Natural killer cell (primary cell): ENCODE results near the gene RHEX. TPM values are rescaled to one million over a fixed set of nuclear protein-coding genes. Genes with fewer than 3 reads are reported as not detected.

Experiments
- ATAC-seq, 3 donors: fragments of 150-1000 bp in 2 of 3; fragments of 200-7000 bp in 1 of 3; cut with Tn5 transposase; 1 replicate in 1 of 3; 2 replicates in 2 of 3; pipeline ENCODE4 v1.10.0; 2021; ENCODE audit warnings: mild to moderate bottlenecking in 2 of 3, moderate library complexity in 2 of 3
- DNase-seq, 2 donors: peaks; one replicate each; pipeline versions ENCODE4 v3.0.0 to v3.0.0-alpha.2; 2013 to 2021; ENCODE audit warnings: mixed read lengths in 1 of 2
- H3K27ac ChIP-seq: one replicate; pipeline ENCODE4 v1.5.1; 2013; ENCODE audit warnings: mild to moderate bottlenecking, low read length
- H3K27me3 ChIP-seq: one replicate; pipeline ENCODE4 v1.6.1; 2013; ENCODE audit warnings: low read length; ENCODE audit not compliant: control insufficient read depth, insufficient read depth
- H3K36me3 ChIP-seq: one replicate; pipeline ENCODE4 v1.6.1; 2013; ENCODE audit warnings: low read length; ENCODE audit not compliant: control insufficient read depth, insufficient read depth
- H3K4me1 ChIP-seq: one replicate; pipeline ENCODE4 v1.6.1; 2013; ENCODE audit warnings: low read length; ENCODE audit not compliant: control insufficient read depth, insufficient read depth
- H3K4me3 ChIP-seq: one replicate; pipeline ENCODE4 v1.5.1; 2013; ENCODE audit warnings: low read length
- H3K9me3 ChIP-seq: one replicate; pipeline ENCODE4 v1.6.1; 2013; ENCODE audit warnings: low read length; ENCODE audit not compliant: control insufficient read depth, insufficient read depth
- H3K27ac Mint-ChIP-seq, 2 donors: one replicate each; pipeline ENCODE4 v1.8.0; 2022; ENCODE audit warnings: mild to moderate bottlenecking in 2 of 2, mixed read lengths in 2 of 2, moderate library complexity in 1 of 2
- H3K27me3 Mint-ChIP-seq, 2 donors: one replicate each; pipeline ENCODE4 v1.8.0; 2022; ENCODE audit warnings: low read depth in 2 of 2, mixed read lengths in 2 of 2
- H3K36me3 Mint-ChIP-seq: one replicate; pipeline ENCODE4 v1.8.0; 2022; ENCODE audit warnings: mixed read lengths
- H3K4me1 Mint-ChIP-seq, 2 donors: one replicate each; pipeline ENCODE4 v1.8.0; 2022; ENCODE audit warnings: mixed read lengths in 2 of 2
- H3K4me3 Mint-ChIP-seq: one replicate; pipeline ENCODE4 v1.8.0; 2022; ENCODE audit warnings: mild to moderate bottlenecking, moderate library complexity, mixed read lengths
- H3K9me3 Mint-ChIP-seq, 2 donors: one replicate each; pipeline ENCODE4 v1.8.0; 2022; ENCODE audit warnings: mixed read lengths in 2 of 2
- CTCF ChIP-seq: fragments of 200-600 bp; IDR thresholded peaks from one replicate; pipeline ENCODE4 v1.8.0; 2022; ENCODE audit warnings: antibody characterized with exemption
- WGBS: methylation state at CpG from one replicate; pipeline ENCODE4 v1.1.7; 2013; ENCODE audit warnings: missing lambda C conversion rate; ENCODE audit not compliant: insufficient coverage; 5-methylcytosine and 5-hydroxymethylcytosine counted together
- intact Hi-C: fragments of 100-400 bp; cut with micrococcal nuclease; formaldehyde crosslinking; loops from one replicate; pipeline ENCODE4 v1.14.2; 2022
- total RNA-seq, 4 donors: library from RNA; stranded (reverse); fragments of 120-200 nt in 1 of 4; gene quantifications; one replicate each; pipeline versions ENCODE4 v1.2.3 to v1.2.4, GENCODE V29; 2013 to 2022

Gene RHEX
- total RNA-seq, 3 donors from 2014 or later (not counting 1 experiment from before 2014, with no cell fraction given) = 0.24 to 21.3 TPM; not detected in 1

- no peak for ATAC-seq
- no peak for TF ChIP-seq CTCF
- Mint-ChIP-seq H3K9me3 (no peaks in the 10 kb centered on the region), H3K27me3 (peaks cover 10 to 14% of the 10 kb centered on the region in 2 donors), H3K27ac (no peak overlapping the region), H3K4me3 (no peak overlapping the region), H3K36me3 (no peaks in the 10 kb centered on the region), H3K4me1 (no peaks in the 10 kb centered on the region)
- Histone ChIP-seq H3K36me3 (no peaks in the 10 kb centered on the region), H3K27me3 (no peaks in the 10 kb centered on the region), H3K4me1 (no peaks in the 10 kb centered on the region), H3K4me3 (no peak overlapping the region), H3K27ac (no peak overlapping the region), H3K9me3 (no peaks in the 10 kb centered on the region)
- no peak for DNase-seq
- intact Hi-C loops = no loop called here
- WGBS = 93% methylated on average over 3 of the region's 3 CpGs
These were observed 57.8 kb downstream of the RHEX start for GRCh38 chr1:206110820-206111219.

- no peak for TF ChIP-seq CTCF
- intact Hi-C loops = no loop called here
- Mint-ChIP-seq H3K27ac (no peak overlapping the region), H3K4me3 (no peak overlapping the region), H3K9me3 (no peaks in the 10 kb centered on the region), H3K4me1 (no peaks in the 10 kb centered on the region), H3K27me3 (peaks cover 15 to 20% of the 10 kb centered on the region in 2 donors), H3K36me3 (no peaks in the 10 kb centered on the region)
- Histone ChIP-seq H3K4me1 (no peaks in the 10 kb centered on the region), H3K36me3 (no peaks in the 10 kb centered on the region), H3K9me3 (no peaks in the 10 kb centered on the region), H3K27ac (no peak overlapping the region), H3K4me3 (no peak overlapping the region), H3K27me3 (no peaks in the 10 kb centered on the region)
- no peak for DNase-seq
- ATAC-seq = no peak
- 89% methylated on average over 6 of the region's 6 CpGs for WGBS
These were observed 58.4 kb downstream of the RHEX start for GRCh38 chr1:206111271-206111927.

- ATAC-seq (no peak), DNase-seq (no peak)
- H3K36me3 Mint-ChIP-seq = no peaks in the 10 kb centered on the region
- no peak for TF ChIP-seq CTCF
- peaks cover 0 to 9% of the 10 kb centered on the region in 2 donors for H3K4me1 Mint-ChIP-seq
- H3K27me3 ChIP-seq = peaks cover 4% of the 10 kb centered on the region
- intact Hi-C loops = no loop called here
- no peak overlapping the region for H3K27ac ChIP-seq
- no peak overlapping the region for H3K27ac Mint-ChIP-seq
- H3K9me3 ChIP-seq = no peaks in the 10 kb centered on the region
- no peaks in the 10 kb centered on the region for H3K36me3 ChIP-seq
- H3K4me3 ChIP-seq = no peak overlapping the region
- H3K4me3 Mint-ChIP-seq = no peak overlapping the region
- peaks cover 6% of the 10 kb centered on the region for H3K4me1 ChIP-seq
- WGBS = 73% methylated on average over 9 of the region's 9 CpGs
- no peaks in the 10 kb centered on the region for H3K9me3 Mint-ChIP-seq
- peaks cover 23 to 32% of the 10 kb centered on the region in 2 donors for H3K27me3 Mint-ChIP-seq
These were observed 59.8 kb downstream of the RHEX start for GRCh38 chr1:206112600-206113301.
